GM12865 (cell line): ENCODE data around the gene TMEM151A.

Source experiments
- DNase-seq: peaks from one replicate; pipeline ENCODE4 v3.0.0; 2010; ENCODE audit warnings: low read depth
- H3K4me3 ChIP-seq: 2 replicates; pipeline ENCODE4 v1.5.1; 2011; ENCODE audit warnings: mild to moderate bottlenecking, low read depth, low read length, control low read depth
- TF ChIP-seq, protein P1 (sequence below): IDR thresholded peaks from 2 replicates; pipeline ENCODE4 v1.5.1; 2011; ENCODE audit warnings: low read length, control low read depth, low read depth, inconsistent platforms; ENCODE audit not compliant: insufficient read depth; ENCODE audit errors: missing control alignments

TMEM151A gene

DNA sequence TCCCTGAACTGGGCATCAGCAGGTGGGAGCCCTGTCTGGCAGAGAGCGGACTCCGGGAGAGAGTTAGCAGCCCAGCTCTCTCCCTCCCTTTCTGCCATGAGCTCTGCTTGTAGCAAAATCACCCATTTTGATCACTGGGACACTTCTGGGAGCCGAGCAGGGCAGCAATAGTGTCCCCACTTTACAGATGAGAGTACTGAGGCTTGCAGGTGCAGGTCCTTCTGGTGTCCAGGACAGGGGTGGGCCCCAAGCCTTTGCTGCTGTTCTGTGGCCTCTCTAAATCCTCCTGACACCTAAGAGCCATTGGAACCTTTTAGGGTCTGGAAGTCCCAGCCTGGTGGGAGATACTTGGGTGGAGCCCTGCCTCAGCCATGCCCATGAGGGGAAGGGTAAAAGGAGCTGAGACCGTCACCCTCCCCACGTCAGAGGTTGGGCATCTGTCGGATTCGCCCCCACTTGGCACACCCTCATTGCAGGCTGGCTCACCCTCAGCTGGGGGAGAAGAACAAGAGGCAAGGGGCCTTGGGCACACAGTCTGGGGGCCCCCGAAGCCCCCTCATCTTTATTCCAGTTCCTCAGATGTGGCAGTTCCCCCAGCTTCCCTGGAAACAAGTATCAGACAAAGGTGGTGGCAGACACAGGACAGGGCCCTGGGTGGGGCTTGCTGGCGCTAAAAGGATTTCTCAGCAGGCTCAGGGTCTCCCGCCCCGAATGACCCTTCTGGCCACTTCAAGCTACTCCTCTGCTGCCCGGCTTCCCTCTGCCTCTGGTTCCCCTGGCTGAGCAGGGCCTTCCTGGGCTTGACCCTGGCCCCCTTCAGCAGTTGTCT is 40.1 kb downstream of the TMEM151A start:
- H3K4me3 ChIP-seq, result no peak overlapping the region
- TF ChIP-seq, protein P1, sequence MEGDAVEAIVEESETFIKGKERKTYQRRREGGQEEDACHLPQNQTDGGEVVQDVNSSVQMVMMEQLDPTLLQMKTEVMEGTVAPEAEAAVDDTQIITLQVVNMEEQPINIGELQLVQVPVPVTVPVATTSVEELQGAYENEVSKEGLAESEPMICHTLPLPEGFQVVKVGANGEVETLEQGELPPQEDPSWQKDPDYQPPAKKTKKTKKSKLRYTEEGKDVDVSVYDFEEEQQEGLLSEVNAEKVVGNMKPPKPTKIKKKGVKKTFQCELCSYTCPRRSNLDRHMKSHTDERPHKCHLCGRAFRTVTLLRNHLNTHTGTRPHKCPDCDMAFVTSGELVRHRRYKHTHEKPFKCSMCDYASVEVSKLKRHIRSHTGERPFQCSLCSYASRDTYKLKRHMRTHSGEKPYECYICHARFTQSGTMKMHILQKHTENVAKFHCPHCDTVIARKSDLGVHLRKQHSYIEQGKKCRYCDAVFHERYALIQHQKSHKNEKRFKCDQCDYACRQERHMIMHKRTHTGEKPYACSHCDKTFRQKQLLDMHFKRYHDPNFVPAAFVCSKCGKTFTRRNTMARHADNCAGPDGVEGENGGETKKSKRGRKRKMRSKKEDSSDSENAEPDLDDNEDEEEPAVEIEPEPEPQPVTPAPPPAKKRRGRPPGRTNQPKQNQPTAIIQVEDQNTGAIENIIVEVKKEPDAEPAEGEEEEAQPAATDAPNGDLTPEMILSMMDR, result no peak
- no peak for DNase-seq

- DNase-seq, result no peak
- H3K4me3 ChIP-seq, result no peak overlapping the region
- TF ChIP-seq, protein P1, result no peak
Measured at GRCh38 chr11:66332371-66333219, 40.9 kb downstream of the TMEM151A start.

GRCh38 chr11:66333220-66333877 is 41.7 kb downstream of the TMEM151A start:
- H3K4me3 ChIP-seq, result no peak overlapping the region
- TF ChIP-seq, protein P1, result no peak
- DNase-seq, result no peak

DNA sequence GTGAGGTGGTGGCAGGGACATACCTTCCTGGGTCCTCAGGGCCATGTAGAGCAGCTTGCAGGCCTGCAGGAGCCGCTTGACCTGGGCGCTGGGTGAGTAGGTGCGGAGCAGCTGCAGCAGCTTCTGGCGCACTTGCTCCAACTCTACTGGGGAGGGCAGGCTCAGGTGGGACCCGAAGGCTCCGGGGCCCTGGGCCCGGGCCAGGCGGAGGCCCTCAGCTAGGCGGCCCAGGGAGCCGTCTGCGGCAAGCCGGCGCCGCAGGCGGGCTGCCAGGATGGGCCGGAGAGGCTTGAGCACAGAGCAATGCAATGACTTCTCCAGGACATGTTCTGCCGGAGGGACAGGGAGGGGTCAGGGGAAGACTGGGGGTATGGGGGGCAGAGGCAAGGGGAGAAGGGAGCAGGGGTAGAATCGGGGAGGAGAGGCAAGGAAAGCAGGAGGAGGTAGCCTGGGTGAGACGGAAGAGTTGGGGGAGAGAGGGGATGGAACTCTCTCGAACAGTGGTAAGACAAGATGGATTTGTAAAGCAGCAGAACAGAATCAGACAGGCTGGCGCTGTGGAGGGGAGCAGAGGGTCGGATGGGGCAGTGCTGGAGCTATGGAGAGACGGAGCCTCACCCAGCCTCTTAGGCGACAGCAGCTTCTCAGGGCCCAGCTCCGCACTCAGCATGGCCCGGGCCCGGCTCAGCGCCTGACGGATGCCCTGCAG is 42.4 kb downstream of the TMEM151A start:
- H3K4me3 ChIP-seq, result no peak overlapping the region
- no peak for DNase-seq
- TF ChIP-seq, protein P1, result no peak

GRCh38 chr11:66334605-66335442 is 43.1 kb downstream of the TMEM151A start:
- DNase-seq, result no peak
- no peak overlapping the region for H3K4me3 ChIP-seq
- TF ChIP-seq, protein P1, result no peak
